ENCODE measurements around the gene NFE2. TPM values are rescaled to one million over a fixed set of nuclear protein-coding genes. Genes with fewer than 3 reads are reported as not detected.

NFE2 gene
- total RNA-seq, 1 donor from 2014 or later: 0.62 TPM

DNA sequence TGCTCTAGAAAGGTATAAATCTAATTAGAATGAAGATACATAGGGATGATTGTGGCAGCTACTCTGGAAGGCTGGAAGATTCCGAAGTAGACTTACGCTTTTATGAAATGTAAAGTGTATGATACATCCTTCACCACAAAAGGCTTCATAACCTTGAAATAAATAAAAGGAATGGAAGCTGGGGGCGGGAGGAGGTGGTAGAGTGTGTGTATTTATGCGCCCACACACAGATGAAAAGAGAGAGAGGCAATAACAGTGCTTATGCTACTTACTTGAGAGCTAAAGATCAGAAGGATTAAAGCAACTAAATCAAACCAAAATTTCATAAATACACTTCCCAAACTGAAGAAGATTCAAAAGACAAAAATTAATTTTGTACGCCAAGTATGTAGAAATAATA is 51.3 kb downstream of the NFE2 start:
- no peak for DNase-seq

DNA sequence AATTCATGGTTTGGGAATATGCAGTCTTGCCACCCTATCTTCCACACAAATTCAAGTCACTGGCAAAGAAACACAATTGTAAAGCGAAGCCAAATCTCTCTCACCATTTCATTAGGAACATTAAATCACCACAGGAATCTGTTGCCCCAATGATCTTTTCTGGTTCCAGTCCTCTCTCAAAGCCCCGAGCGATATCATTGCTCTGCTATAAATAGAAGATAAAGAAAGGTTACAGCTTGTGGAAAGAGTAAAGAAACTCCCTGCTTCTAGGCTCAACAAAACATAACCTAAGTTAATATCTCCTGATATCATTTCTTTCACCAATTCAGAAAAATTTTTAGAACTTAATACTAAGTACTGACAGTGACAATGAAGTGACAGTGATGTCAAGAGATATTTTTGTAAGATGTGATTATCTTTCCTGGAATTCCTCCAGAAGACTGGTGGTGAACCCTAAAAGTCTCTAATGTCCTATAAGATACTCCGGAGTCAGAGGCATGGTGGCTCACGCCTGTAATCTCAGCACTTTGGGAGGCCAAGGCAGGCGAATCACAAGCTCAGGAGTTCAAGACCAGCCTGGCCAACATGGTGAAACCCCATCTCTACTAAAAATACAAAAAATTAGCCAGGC is 54.7 kb downstream of the NFE2 start:
- DNase-seq: no peak

Small RNA genes within 50 kb of the gene (small RNA-seq; reads per million reads assigned to genes)
- gene MIR148B (327 reads per million, percentile 97 among the genes with 10 or more reads in this experiment), gene RN7SL390P (not detected), gene RN7SL744P (not detected), gene RNU6-950P (not detected)

Other genes with a start within 250 kb of the NFE2 start
- not detected for gene HOXC4, start 247.2 kb downstream of the NFE2 start, total RNA-seq
- gene SMUG1, start 112.0 kb downstream of the NFE2 start, total RNA-seq: 42.0 TPM
- 104 TPM for gene CBX5, start 20.9 kb downstream of the NFE2 start, total RNA-seq
- 524 TPM for gene HNRNPA1, start 20.3 kb downstream of the NFE2 start, total RNA-seq
- gene COPZ1, start 24.1 kb upstream of the NFE2 start, total RNA-seq: 47.1 TPM
- gene GPR84, start 63.5 kb upstream of the NFE2 start, total RNA-seq: 0.16 TPM
- 1.1 TPM for gene ZNF385A, start 83.7 kb upstream of the NFE2 start, total RNA-seq
- 5.1 TPM for gene ITGA5, start 118.3 kb upstream of the NFE2 start, total RNA-seq
- gene GTSF1, start 172.6 kb upstream of the NFE2 start, total RNA-seq: 1.9 TPM
- gene NCKAP1L, start 196.7 kb upstream of the NFE2 start, total RNA-seq: 8.1 TPM
- gene PDE1B, start 248.6 kb upstream of the NFE2 start, total RNA-seq: 6.6 TPM